HS-5 (cell line): ENCODE measurements around the gene MIB2.
"Not testable (repeated sequence)": the region's sequence is repeated elsewhere in the genome, so short reads cannot be mapped to it uniquely, and the experiment has no call there.

Experiments used
- DNase-seq: peaks from one replicate; pipeline ENCODE4 v3.0.0-alpha.2; 2012; ENCODE audit warnings: low read depth

The MIB2 gene

DNA sequence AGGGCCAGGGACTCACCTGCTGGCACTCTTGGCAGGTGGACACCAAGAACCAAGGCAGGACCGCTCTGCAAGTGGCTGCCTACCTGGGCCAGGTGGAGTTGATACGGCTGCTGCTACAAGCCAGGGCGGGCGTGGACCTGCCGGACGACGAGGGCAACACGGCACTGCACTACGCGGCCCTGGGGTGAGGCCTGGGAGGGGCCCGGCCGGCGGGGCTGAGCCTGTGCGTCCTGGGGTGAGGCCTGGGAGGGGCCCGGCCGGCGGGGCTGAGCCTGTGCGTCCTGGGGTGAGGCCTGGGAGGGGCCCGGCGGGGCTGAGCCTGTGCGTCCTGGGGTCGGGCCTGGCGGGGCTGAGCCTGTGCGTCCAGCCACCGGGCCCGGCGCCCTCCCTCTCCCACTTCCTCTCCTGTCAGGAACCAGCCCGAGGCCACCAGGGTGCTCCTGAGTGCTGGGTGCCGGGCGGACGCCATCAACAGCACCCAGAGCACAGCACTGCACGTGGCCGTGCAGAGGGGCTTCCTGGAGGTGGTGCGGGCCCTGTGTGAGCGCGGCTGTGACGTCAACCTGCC, 12.0 kb downstream of the MIB2 start:
- no peak for DNase-seq

DNA sequence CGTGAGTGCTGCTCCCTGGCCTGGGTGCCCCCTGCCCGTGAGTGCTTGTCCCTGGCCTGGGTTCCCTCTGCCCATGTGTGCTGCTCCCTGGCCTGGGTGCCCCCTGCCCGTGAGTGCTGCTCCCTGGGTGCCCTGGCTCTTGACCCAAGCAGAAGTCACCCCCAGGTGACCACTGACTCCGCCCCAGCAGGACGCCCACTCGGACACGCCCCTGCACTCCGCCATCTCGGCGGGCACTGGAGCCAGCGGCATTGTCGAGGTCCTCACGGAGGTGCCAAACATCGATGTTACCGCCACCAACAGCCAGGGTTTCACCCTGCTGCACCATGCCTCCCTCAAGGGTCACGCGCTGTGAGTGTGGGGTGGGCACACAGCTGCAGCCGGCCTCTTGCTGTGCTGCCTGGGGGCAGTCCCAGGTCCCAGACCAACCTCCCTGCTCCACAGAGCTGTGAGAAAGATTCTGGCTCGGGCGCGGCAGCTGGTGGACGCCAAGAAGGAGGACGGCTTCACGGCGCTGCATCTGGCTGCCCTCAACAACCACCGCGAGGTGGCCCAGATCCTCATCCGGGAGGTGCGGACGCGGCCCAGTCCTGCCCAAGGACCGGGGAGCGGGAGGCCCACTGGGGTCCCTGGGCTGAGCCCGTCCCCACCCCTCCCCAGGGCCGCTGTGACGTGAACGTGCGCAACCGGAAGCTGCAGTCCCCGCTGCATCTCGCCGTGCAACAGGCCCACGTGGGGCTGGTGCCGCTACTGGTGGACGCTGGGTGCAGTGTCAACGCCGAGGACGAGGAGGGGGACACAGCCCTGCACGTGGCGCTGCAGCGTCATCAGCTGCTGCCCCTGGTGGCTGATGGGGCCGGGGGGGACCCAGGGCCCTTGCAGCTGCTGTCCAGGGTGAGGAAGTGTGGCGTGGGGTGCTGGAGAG, 12.8 kb downstream of the MIB2 start:
- DNase-seq: no peak

DNA sequence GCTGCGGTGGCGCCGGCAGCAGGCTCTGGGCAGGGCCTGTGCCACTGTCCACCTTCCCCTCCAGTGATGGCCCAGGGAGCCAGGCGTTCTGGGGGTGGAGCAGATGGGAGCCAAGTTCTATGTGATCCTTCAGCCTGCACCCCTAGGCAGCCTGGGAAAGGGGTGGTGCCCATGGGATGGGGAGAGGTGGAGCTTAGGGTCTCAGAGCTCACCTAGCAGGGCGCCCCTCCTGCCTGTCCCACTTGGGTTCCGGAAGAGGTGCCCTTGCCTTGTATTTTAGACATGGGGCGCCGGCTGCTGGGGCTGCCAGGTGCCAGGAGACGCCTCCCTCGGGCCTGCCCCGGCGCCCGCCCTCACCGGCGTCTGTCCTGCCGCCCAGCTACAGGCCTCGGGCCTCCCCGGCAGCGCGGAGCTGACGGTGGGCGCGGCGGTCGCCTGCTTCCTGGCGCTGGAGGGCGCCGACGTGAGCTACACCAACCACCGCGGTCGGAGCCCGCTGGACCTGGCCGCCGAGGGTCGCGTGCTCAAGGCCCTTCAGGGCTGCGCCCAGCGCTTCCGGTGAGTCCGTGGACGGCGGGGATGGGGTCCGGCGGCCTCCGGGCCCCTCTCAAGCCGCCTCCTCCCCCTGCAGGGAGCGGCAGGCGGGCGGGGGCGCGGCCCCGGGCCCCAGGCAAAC, 13.6 kb downstream of the MIB2 start:
- DNase-seq: no peak

DNA sequence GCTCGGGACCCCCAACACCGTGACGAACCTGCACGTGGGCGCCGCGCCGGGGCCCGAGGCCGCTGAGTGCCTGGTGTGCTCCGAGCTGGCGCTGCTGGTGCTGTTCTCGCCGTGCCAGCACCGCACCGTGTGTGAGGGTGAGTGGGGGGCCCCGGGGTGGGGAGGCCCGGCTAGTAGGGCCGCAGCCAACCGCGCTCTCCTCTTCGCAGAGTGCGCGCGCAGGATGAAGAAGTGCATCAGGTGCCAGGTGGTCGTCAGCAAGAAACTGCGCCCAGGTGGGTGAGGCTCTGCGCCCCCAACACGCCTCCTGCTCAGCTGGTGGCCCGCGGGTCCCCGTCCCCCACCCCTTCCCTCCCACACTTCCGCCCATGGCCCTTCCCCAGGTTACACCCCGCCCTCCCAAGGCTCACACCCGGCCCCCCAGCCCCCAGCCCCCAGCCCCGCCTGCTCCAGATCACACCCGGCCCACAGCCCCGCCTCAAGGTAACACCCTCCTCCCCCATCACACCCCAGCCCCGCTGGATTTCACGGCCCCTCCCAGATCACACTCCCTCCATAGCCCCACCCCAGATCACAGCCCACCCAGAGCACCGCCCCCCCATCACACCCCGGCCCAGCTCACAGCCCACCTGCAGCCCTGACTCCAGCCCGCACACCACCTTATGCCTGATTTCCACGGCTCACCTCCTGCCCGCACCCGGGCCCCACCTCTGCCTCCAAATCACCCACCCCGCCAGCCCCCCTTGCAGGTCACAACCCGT, 14.3 kb downstream of the MIB2 start:
- DNase-seq: no peak

DNA sequence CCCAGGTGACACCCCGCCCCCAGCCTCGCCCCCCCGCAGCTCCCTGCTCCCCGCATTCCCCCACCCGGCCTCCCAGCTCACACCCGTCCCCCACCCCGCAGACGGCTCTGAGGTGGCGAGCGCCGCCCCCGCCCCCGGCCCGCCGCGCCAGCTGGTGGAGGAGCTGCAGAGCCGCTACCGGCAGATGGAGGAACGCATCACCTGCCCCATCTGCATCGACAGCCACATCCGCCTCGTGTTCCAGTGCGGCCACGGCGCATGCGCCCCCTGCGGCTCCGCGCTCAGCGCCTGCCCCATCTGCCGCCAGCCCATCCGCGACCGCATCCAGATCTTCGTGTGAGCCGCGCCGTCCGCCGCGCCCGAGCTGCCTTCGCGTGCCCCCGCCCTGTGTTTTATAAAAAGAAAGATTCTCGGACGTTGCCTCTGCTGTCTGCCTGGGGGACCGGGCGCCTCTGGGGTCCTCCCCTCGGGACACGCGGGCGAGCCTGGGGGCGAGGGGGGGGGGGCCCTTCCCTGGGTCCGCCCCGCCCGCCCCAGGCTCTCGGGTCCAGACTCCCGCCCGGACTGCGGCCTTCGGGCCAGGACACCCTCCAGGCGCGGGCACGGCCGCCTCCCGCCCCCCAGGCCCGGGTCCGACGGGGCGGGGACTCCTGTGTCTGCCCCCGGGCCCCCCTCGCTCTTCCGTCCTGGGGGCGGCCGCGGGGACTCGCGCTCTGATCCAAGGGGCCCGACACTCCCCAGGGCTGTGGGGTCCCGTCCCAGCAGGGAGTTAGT, 15.1 kb downstream of the MIB2 start:
- no peak for DNase-seq

DNA sequence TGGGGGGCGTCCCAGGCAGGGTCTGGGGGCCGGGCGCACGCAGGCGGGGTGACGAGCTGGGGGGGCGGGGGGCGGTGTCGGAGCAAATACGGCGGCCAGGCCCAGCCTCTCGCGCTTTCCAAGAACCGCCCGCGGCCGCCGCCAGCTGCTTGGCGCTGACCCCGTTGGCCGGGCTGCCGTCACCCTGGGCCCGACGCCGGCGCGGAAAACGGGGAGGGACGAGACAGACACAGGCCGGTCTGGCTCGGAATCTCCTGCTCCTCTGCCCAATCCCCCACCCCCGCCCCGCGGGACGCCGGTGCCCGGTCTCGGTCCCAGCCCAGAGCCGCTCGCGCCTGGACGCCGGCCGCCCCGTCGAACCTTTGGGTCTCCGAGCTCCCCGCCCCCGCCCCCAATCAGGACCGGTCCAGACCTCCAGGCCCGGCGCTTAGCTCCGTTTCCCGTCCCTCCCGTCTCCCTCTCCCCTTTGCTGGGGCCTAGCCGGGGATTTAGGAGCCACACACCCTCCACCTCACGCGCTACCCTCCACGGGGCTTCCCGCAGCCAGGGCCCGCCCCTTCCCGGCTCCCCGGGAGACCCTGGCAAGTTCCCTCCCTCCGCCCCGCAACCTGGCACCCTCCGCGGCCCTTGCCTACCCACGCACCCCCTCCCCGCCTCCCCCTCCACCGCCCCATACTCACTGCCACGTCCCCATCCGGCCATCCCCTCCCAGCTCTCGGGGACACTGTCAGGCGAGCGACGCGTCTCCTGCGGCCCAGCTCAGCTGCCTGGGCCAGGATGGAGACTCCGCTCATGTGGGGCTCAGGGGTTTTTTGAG, 15.9 kb downstream of the MIB2 start:
- DNase-seq: no peak

DNA sequence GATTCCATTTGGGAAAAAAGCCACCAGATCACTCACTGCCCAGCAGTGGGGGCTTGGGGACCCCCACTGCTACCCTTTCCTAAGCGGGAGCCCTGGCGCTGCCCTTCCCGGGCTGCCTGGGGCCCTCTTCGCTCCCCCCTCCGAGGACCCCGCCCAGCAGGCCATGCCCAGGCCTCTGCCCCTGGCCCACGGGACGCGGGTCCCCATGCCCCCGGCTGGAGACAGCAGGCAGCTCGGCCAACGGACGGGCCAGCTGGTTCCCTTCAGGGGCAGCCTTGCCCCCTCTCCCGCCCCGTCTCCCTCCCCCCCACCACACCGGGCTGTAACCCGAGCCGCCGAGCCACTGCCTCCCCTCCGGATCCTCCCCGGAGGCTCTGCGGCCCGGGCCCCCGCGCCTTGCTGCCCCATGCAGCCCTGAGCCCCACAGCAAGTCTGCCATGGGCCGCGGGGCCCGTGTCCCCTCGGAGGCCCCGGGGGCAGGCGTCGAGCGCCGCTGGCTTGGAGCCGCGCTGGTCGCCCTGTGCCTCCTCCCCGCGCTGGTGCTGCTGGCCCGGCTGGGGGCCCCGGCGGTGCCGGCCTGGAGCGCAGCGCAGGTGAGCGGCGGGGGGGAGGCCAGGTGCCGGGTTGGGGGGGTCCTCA, 16.6 kb downstream of the MIB2 start, which contains the start of gene MMP23B:
Gene MMP23B (plus strand): TSS at position 392 of the 639 bp plus-strand sequence. CDS start 46 bp downstream, at position 438.
- DNase-seq: no peak

DNA sequence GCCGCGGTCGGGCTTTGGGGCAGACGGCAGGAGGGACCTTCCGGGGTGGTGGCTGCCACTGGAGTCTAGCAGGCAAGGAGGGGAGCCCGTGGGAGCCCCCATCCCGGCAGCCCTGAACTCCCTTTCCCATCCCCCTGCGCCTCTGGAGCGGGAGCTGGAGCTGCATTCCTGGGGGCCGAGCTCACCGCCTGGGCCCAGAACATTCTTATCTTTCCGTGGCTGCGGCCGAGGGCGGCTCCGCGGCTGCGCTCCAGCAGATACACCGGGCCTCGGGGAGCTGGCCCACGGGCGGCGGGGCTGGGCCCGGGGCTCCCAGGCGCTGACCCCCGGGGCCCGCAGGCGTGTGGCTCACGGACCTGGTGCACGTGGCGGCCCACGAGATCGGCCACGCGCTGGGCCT, 18.1 kb downstream of the MIB2 start:
- not testable (repeated sequence) for DNase-seq

DNA sequence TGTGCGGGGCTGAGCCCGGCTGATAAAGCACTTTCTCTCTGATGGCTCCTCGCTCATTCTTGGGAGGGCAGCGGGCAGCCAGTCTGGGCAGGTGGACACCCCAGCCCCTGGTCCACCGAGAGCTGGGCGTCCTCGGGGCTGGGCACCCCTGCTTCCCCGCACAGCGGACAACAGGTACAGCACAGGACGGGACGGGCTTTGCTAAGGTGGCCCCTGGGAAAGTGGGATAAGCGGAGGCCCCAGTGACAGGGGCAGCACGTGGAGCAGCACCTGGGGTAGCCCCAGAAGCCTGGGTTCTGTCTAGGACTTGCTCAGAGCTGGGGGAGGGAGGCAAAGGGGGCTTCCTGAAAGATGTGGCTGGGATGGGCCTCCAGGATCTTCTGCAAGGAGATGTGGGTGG, 19.3 kb downstream of the MIB2 start:
- not testable (repeated sequence) for DNase-seq

DNA sequence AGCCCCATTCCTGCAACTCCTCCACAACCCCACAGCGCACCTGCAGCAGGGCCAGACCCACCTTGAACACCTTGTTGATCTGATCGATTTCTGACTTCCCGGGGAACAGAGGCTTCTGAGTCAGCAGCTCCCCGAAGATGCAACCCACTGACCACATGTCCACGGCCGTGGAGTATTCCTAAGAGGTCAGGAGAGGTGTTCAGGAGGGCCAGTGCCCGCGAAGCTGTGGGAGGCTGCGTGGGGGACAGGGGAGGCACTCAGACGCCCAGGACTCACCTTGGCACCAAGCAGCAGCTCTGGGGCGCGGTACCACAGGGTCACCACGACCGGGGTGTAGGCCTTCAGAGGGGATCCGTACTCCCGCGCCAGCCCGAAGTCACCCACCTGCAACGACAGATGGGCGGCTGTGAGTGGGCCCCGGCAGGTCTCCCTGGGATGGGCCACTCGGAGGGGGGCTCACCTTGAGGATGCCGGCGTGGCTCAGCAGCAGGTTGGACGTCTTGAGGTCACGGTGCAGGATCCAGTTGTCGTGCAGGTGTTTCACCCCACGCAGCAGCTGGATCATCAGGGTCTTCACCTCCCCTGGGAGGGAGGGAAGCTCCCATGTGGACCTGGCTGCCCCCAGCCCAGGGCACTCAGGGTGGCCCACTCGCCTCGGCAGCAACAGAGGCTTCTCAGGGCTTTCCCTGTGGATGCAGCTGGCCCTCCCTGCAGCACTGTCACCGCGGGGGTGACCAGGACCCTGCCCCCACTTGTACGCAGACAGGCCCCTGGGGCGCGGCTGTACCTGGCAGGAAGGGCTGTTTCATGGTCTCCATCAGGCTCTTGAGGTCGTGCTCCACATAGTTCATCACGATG, 21.6 kb downstream of the MIB2 start:
- not testable (repeated sequence) for DNase-seq

DNA sequence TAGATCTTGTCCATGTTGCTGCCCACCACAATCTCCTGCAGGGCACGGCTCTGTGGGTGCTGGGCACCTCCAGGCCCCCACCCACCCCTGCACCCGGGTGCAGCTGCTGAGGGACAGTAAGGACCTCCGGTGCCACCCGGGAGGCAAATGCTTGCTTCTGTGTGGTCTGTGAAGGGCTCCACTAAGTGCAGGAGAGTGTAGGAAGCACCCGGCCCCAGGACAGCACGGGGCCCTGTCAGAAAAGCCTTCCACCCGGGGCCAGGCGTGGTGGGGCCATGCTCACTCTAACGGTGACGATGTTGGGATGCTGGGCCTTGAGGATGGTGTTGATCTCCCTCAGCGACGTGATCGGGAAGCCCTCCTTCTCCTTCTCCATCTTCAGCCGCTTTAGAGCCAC, 22.2 kb downstream of the MIB2 start:
- not testable (repeated sequence) for DNase-seq

DNA sequence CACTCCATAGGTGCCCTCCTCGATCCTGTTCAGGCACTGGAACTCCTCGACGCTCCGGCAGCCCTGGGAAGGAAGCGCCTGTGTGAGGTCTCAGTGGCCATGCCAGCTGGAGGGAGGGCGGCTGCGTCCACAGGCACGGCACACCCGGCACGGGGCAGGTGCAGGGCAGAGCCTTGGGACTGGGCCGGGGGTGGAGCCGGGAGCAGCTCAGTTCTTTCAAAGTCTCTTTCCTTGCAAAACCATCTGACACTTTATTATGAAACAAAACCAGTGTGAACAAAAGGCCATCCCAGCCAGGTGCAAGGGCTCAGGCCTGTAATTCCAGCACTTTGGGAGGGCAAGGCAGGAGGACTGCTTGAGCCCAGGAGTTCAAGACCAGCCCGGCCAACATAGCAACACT, 23.2 kb downstream of the MIB2 start:
- DNase-seq: not testable (repeated sequence)

DNA sequence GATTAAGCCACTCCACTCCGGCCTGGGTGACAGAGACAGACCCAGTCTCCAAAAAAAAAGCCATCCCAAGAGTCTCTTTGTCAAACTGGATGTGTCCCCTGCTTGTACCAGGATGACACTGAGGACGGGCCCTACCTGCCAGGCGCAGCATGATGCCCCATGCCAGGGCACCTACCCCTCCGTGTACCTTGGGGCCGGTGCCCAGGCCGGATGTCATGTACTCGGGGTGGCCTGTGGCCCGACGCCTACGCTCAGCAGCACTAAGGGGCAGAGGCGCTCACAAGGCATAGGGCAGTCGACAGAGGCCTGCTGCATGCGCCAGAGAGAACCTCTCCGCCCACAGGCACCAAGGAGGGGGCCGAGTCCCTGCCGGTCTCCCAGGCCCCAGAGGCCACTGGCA, 24.1 kb downstream of the MIB2 start:
- DNase-seq: not testable (repeated sequence)

DNA sequence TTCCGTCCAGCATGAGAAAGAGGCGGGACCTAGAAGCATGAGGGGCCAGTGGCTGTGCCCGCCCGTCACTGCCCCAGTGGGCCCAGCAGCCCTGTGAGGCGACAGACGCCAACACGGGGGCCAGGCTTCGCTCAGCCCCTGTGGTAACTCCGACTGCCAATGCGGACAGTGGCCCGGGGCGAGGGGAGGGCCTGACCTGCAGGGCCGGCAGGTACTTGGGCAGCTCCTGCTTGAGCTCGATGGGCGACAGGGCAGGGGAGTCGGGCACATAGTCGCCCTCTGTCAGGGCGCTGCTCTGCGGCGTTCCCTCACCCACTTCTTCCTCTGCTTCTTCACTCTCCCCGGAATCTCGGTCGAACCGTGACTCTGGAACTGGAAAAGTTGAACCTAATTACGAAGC, 24.8 kb downstream of the MIB2 start:
- not testable (repeated sequence) for DNase-seq

DNA sequence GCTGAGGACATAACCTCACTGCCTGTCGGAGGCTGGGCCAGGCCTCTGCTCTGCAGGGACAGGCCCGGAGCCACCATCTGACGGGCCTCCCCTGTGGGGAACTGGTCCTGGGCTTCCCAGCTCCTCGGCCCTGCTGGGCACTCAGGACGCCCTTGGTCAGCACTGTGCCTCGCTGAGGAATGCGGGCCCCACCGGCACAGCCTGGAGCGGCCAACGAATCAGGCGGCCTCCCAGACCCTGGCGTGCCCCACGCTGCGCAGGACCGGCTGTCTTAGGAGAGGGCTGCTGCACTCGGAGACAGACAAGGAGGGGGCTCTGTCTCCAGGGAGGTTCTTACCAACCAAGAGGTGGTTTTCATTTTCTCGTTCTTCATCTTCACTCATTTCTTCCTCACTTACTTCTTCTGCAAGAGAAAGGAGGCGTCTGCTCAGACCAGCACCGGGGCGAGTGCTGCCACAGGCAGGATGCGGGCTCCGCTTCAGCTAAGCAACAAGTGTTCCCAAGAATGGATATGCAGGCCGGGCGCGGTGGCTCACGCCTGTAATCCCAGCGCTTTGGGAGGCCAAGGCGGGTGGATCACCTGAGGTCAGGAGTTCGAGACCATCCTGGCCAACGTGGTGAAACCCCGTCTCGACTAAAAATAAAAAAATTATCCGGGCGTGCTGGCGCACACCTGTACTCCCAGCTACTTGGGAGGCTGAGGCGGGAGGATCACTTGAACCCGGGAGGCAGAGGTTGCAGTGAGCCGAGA, 25.6 kb downstream of the MIB2 start:
- DNase-seq: not testable (repeated sequence)

DNA sequence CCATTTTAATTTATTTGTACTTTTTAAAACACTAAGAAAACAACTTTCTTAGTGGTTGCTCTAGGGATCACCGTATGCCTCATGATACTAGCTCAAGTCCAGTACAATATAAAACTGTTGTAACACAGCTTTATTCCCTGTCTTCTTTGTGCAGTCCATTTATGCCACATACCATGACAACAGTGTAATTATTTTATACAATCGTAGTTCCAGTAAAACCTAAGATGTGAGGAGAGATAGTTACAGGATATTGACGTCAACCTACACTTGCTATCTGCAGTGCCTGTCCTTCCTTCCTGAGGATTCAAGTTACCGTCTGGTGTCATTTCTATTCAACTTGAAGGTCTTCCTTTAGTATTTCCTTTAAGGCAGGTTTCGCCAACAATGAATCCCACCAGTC, 31.0 kb downstream of the MIB2 start:
- DNase-seq: not testable (repeated sequence)

DNA sequence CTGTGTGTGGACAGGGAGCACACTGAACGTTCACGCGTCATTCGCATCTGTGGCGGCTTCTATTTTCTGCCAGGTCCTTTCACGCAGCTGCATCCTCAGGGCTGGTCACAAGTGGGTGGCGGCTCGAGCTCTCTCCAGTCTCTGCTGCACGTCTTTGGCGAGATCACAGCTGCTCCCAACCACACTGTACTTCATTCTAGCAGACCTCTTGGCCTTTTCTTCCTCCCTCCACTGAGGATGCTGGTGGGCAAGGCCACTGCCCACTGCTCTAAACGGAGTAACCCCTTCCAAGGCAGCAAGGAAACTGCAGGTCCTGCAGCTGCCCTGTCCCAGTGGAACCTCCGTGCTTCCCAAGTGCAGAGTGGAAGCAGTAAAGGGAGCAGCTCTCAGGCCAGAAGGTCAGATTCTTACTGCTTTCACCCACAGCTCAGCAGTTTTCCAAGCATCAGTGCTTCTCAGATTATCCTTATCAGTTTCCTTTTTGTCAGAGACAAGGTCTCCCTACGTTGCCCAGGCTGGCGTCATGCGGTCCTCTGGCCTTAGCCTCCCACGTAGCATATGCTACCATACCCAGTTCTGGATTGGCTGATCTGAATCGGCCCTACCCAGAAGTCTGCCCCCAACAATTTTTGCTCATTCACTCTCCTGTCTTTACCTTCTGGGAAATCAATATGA, 32.4 kb downstream of the MIB2 start:
- not testable (repeated sequence) for DNase-seq

DNA sequence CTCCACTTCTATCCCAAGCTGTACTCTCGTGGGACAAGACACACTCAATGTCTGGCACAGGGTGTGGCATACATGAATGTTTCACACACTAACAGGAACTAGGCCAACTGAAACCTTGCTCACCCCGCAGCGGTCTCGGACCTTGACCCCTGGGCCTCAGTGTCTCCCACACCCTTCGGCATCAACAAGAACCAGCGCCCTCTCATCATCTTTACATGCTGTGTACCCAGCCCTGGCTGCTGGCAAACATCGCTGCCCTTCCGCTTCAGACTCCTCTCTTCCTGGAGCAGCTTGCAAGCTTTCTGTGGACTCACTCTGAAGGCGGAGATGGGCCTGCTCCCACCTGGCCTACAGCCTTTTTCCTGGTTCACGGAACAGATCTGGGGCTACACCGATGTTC, 33.0 kb downstream of the MIB2 start:
- DNase-seq: not testable (repeated sequence)
